WERI-Rb-1 (cell line): Measurements from ENCODE around the gene PLEKHH3.
"Not testable (repeated sequence)": the region's sequence is repeated elsewhere in the genome, so short reads cannot be mapped to it uniquely, and the experiment has no call there.

ENCODE experiments used
- DNase-seq: peaks from one replicate; pipeline ENCODE4 v3.0.0-alpha.2; 2020
- H3K27ac ChIP-seq: fragments of 250-450 bp; sonication (Bioruptor Pico); 2 replicates; pipeline ENCODE4 v1.5.1; 2020; ENCODE audit warnings: mild to moderate bottlenecking, moderate library complexity
- H3K27me3 ChIP-seq: fragments of 250-450 bp; sonication (Bioruptor Pico); 2 replicates; pipeline ENCODE4 v1.5.1; 2021; ENCODE audit warnings: mild to moderate bottlenecking, low read depth, moderate library complexity; ENCODE audit not compliant: insufficient read depth, severe bottlenecking
- H3K36me3 ChIP-seq: fragments of 250-450 bp; sonication (Bioruptor Pico); 2 replicates; pipeline ENCODE4 v1.5.1; 2020; ENCODE audit warnings: mild to moderate bottlenecking, moderate library complexity
- H3K4me3 ChIP-seq: 2 replicates; pipeline ENCODE4 v1.5.1; 2011; ENCODE audit warnings: low read depth, mild to moderate bottlenecking, control low read depth, low read length
- H3K9me3 ChIP-seq: fragments of 250-450 bp; sonication (Bioruptor Pico); 2 replicates; pipeline ENCODE4 v1.5.1; 2021; ENCODE audit warnings: mild to moderate bottlenecking, moderate library complexity; ENCODE audit not compliant: severe bottlenecking
- CTCF ChIP-seq: IDR thresholded peaks from 2 replicates; pipeline ENCODE4 v1.5.1; 2011; ENCODE audit warnings: low read depth, mild to moderate bottlenecking, control low read depth, inconsistent platforms, low read length

The PLEKHH3 gene

GRCh38 chr17:42642336-42642735, 34.5 kb downstream of the PLEKHH3 start:
- no peak for DNase-seq
- no peaks in the 10 kb centered on the region for H3K27me3 ChIP-seq
- no peak overlapping the region for H3K27ac ChIP-seq
- H3K4me3 ChIP-seq: no peak overlapping the region
- H3K36me3 ChIP-seq: no peaks in the 10 kb centered on the region
- H3K9me3 ChIP-seq: no peaks in the 10 kb centered on the region
- no peak for TF ChIP-seq CTCF

- H3K27ac ChIP-seq: no peak overlapping the region
- no peaks in the 10 kb centered on the region for H3K36me3 ChIP-seq
- DNase-seq: no peak
- H3K27me3 ChIP-seq: no peaks in the 10 kb centered on the region
- no peak overlapping the region for H3K4me3 ChIP-seq
- no peak for TF ChIP-seq CTCF
- no peaks in the 10 kb centered on the region for H3K9me3 ChIP-seq
Measured at GRCh38 chr17:42640121-42640520, 36.7 kb downstream of the PLEKHH3 start.

GRCh38 chr17:42639525-42640113, 37.2 kb downstream of the PLEKHH3 start:
- H3K36me3 ChIP-seq: no peaks in the 10 kb centered on the region
- no peaks in the 10 kb centered on the region for H3K27me3 ChIP-seq
- no peak for DNase-seq
- no peak for TF ChIP-seq CTCF
- H3K9me3 ChIP-seq: no peaks in the 10 kb centered on the region
- no peak overlapping the region for H3K4me3 ChIP-seq
- H3K27ac ChIP-seq: no peak overlapping the region

- Histone ChIP-seq H3K4me3 (no peak overlapping the region), H3K27ac (no peak overlapping the region), H3K36me3 (no peaks in the 10 kb centered on the region), H3K9me3 (no peaks in the 10 kb centered on the region), H3K27me3 (no peaks in the 10 kb centered on the region)
- no peak for TF ChIP-seq CTCF
- no peak for DNase-seq
Measured at GRCh38 chr17:42632949-42633444, 43.8 kb downstream of the PLEKHH3 start.

GRCh38 chr17:42629411-42630009, 47.3 kb downstream of the PLEKHH3 start:
- TF ChIP-seq CTCF: no peak
- DNase-seq: no peak
- Histone ChIP-seq H3K27ac (no peak overlapping the region), H3K27me3 (no peaks in the 10 kb centered on the region), H3K4me3 (no peak overlapping the region), H3K9me3 (no peaks in the 10 kb centered on the region), H3K36me3 (no peaks in the 10 kb centered on the region)

GRCh38 chr17:42627032-42627764, 49.6 kb downstream of the PLEKHH3 start:
- not testable (repeated sequence) for DNase-seq, H3K27ac ChIP-seq, H3K36me3 ChIP-seq, H3K9me3 ChIP-seq, H3K4me3 ChIP-seq, H3K27me3 ChIP-seq
